Uterus (tissue), 2 donors: ENCODE measurements around the gene JAZF1.

ENCODE experiments used
- CTCF ChIP-seq, 4 experiments: fragments of 200-600 bp in 2 of 4; fragments of 450-650 bp in 2 of 4; sonication (generic) in 2 of 4; IDR thresholded peaks; one replicate each; pipeline ENCODE4 v1.5.1; 2016 to 2019; ENCODE audit warnings: antibody characterized with exemption in 4 of 4, mild to moderate bottlenecking in 2 of 4, moderate library complexity in 1 of 4
- POLR2A ChIP-seq, 2 donors: fragments of 450-650 bp; IDR thresholded peaks; one replicate each; pipeline ENCODE4 v1.6.1; 2016; ENCODE audit warnings: antibody characterized with exemption in 2 of 2, mild to moderate bottlenecking in 1 of 2, moderate library complexity in 1 of 2

DNA sequence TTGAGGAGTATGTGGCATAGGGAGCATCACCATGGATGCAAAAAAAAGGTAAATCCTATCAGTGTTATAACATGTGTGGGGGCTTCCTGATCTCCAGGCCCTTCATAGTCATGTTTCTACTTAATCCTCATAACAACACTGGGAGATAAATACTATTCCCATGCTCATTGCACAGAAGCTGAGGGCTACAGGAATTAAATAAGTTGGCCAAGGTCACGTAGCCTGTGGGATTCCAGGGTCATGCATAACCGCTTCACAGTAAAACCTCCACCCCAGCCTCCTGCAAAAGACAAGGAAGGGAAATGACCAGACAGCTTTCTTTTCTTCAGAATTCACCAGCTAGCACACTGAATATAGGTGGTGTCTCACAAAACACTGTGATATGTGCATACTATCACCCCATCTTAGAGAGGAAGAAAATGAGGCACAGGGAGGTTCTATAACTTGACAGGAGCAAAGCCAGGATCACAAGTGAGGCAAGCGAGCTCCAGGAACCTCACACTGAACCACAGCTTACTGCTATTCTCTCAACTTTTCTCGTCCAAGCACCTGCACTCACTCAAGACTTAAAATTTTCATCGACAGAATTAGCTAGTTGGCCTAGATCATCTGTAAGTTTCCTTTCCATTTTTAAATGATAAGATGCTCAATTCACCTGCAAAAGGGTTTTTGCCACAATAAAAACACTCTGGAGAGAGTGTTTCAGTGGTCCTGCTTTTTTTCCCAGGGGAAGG, 13.4 kb downstream of the JAZF1 start:
- TF ChIP-seq CTCF (IDR thresholded peaks at IDR 0.05) (no peak), POLR2A (IDR thresholded peaks at IDR 0.05) (no peak)
